HepG2 (cell line): ENCODE measurements around the gene POLR3K.

ENCODE experiments used
- AFF4 ChIP-seq: sonication (generic); formaldehyde crosslinking; IDR thresholded peaks from 2 replicates; pipeline ENCODE4 v1.4.0; 2020; ENCODE audit warnings: missing genetic modification reagents
- CHD4 ChIP-seq: fragments of 200-600 bp; sonication (generic); IDR thresholded peaks from 2 replicates; pipeline ENCODE4 v1.7.0; 2017; ENCODE audit warnings: mild to moderate bottlenecking, low read length, borderline replicate concordance
- CTCF ChIP-seq: sonication (generic); formaldehyde crosslinking; IDR thresholded peaks from 2 replicates; pipeline ENCODE4 v1.5.0; 2020; ENCODE audit warnings: mild to moderate bottlenecking, missing genetic modification reagents, moderate library complexity
- DPF2 ChIP-seq: sonication (generic); formaldehyde crosslinking; IDR thresholded peaks from 2 replicates; pipeline ENCODE4 v1.4.0; 2020; ENCODE audit warnings: mild to moderate bottlenecking, low read depth, missing genetic modification reagents, borderline replicate concordance
- RAD21 ChIP-seq: fragments of 450-650 bp; formaldehyde crosslinking; IDR thresholded peaks from 2 replicates; pipeline ENCODE4 v1.5.0; 2020; ENCODE audit warnings: mild to moderate bottlenecking
- SIN3A ChIP-seq: IDR thresholded peaks from 2 replicates; pipeline ENCODE4 v1.6.1; 2011; ENCODE audit warnings: low read depth, mild to moderate bottlenecking, control low read depth, low read length, borderline replicate concordance
- TCF7 ChIP-seq: sonication (generic); IDR thresholded peaks from 2 replicates; pipeline ENCODE4 v1.6.1; 2016; ENCODE audit warnings: antibody characterized with exemption, low read depth
- TFE3 ChIP-seq: IDR thresholded peaks from 2 replicates; pipeline ENCODE4 v1.6.1; 2016
- ZBTB1 ChIP-seq: sonication (generic); formaldehyde crosslinking; IDR thresholded peaks from 2 replicates; pipeline ENCODE4 v1.4.0; 2020; ENCODE audit warnings: missing genetic modification reagents, borderline replicate concordance
- ZBTB7A ChIP-seq: sonication (generic); formaldehyde crosslinking; IDR thresholded peaks from 2 replicates; pipeline ENCODE4 v1.8.0; 2022; ENCODE audit warnings: mild to moderate bottlenecking, missing genetic modification reagents
- ZFY ChIP-seq: sonication (generic); formaldehyde crosslinking; IDR thresholded peaks from 2 replicates; pipeline ENCODE4 v1.4.0; 2020; ENCODE audit warnings: missing genetic modification reagents
- ZNF639 ChIP-seq: conservative IDR thresholded peaks from 2 replicates; pipeline ENCODE4 v1.6.1; 2018; ENCODE audit warnings: missing genetic modification reagents
- ZSCAN29 ChIP-seq: sonication (generic); formaldehyde crosslinking; conservative IDR thresholded peaks from 2 replicates; pipeline ENCODE4 v1.4.0; 2020; ENCODE audit warnings: mild to moderate bottlenecking, missing genetic modification reagents

- no peak for TF ChIP-seq ZBTB7A (CRISPR knock-in tag)
- no peak for TF ChIP-seq ZBTB1 (CRISPR knock-in tag)
- TF ChIP-seq TFE3 (CRISPR knock-in tag): no peak
- TF ChIP-seq DPF2: no peak
- TF ChIP-seq ZSCAN29 (CRISPR knock-in tag): no peak
- TF ChIP-seq AFF4 (CRISPR knock-in tag): no peak
- TF ChIP-seq RAD21 (CRISPR knock-in tag): no peak
- TF ChIP-seq ZNF639 (CRISPR knock-in tag): no peak
- no peak for TF ChIP-seq TCF7
- TF ChIP-seq CHD4: no peak
- no peak for TF ChIP-seq SIN3A
- TF ChIP-seq CTCF: no peak
- TF ChIP-seq ZFY (CRISPR knock-in tag): no peak
Observed at GRCh38 chr16:101586-101985, 48.2 kb upstream of the POLR3K start.
